ENCODE results near the gene MIGA2. TPM values are rescaled to one million over a fixed set of nuclear protein-coding genes. Genes with fewer than 3 reads are reported as not detected.
A peak's percentile ranks its signal among the peaks of the same experiment; 100 is the strongest.

Gene MIGA2
- total and polyA plus RNA-seq, 2 of the 8 experiments (the other 6 are each of a cell fraction or from before 2014, with no cell fraction given), result 24.6 to 39.0 TPM

- WGBS, 2 experiments (ENCODE audit: extremely low coverage in 1 of 2, insufficient coverage in 1 of 2, insufficient read length in 1 of 2, insufficient replicate concordance in 2 of 2, low coverage in 1 of 2, low lambda C conversion rate in 2 of 2, missing lambda C conversion rate in 1 of 2), result 93% methylated on average over 13 of the region's 14 CpGs; no CpG with 5 or more reads in 1 of the 2 experiments
- DNase-seq (ENCODE audit: low read depth in 1 of 2, low spot score in 2 of 2), result no peak
- CTCF ChIA-PET (ENCODE audit: partially characterized antibody), result interaction anchor here (0.6 to 7.8 kb wide), 15 partner anchors 11 to 163 kb away, joined by 3 to 89 read pairs (median 7); partner anchors contain the start of gene SH3GLB2
- Histone ChIP-seq H3K4me2 (ENCODE audit: insufficient read depth in 1 of 2, low read depth in 2 of 2, low read length in 2 of 2) (no peak overlapping the region), H2BK5ac (ENCODE audit: low read depth, low read length) (no peak overlapping the region), H2BK12ac (ENCODE audit: low read depth, low read length) (no peak overlapping the region), H3K14ac (ENCODE audit: insufficient read length) (no peak overlapping the region), H2BK120ac (replicated peaks; ENCODE audit: low read depth, low read length) (no peak overlapping the region), H3K23ac (ENCODE audit: insufficient read length) (no peak overlapping the region), H3K4me1 (replicated peaks in 1 of 4; ENCODE audit: control insufficient read depth in 3 of 4, insufficient read depth in 4 of 4, low read length in 3 of 4) (no peaks in the 10 kb centered on the region), H4K5ac (ENCODE audit: insufficient read length, low read depth, low read length) (no peak overlapping the region), H4K8ac (ENCODE audit: extremely low read depth, insufficient read depth, low read length) (no peak overlapping the region), H3K9me3 (ENCODE audit: insufficient read depth in 2 of 2, low read depth in 1 of 2, low read length in 1 of 2) (no peaks in the 10 kb centered on the region), H3K79me2 (ENCODE audit: control insufficient read depth in 1 of 2, insufficient read depth in 2 of 2, low read length in 2 of 2) (no peaks in the 10 kb centered on the region), H3K27me3 (replicated peaks in 1 of 4; ENCODE audit: control insufficient read depth in 3 of 4, extremely low read depth in 1 of 4, insufficient read depth in 3 of 4, low read length in 3 of 4) (no peaks in the 10 kb centered on the region), H2BK15ac (ENCODE audit: low read length) (no peak overlapping the region), H3K23me2 (ENCODE audit: low read depth, low read length) (0 out of 2 replicates have a peak, but pooled peaks cover 1% of the 10 kb centered on the region), H3K9ac (replicated peaks in 1 of 4; ENCODE audit: extremely low read depth in 1 of 4, low read depth in 3 of 4, low read length in 3 of 4) (no peak overlapping the region), H4K20me1 (replicated peaks in 1 of 2; ENCODE audit: control insufficient read depth in 1 of 2, insufficient read depth in 2 of 2, low read length in 2 of 2) (peaks cover 10 to 19% of the 10 kb centered on the region in 2 experiments), H3K27ac (ENCODE audit: low read depth, low read length) (no peak overlapping the region), H2AK5ac (ENCODE audit: low read depth, low read length) (no peak overlapping the region), H3K56ac (replicated peaks; ENCODE audit: insufficient read length, low read depth, low read length) (no peak overlapping the region), H2BK20ac (ENCODE audit: low read length) (no peak overlapping the region), H3K18ac (ENCODE audit: extremely low read depth, low read length) (no peak overlapping the region), H3K79me1 (ENCODE audit: low read depth, low read length) (peaks cover 2% of the 10 kb centered on the region), H2AFZ (ENCODE audit: low read length) (no peak overlapping the region), H3K4me3 (ENCODE audit: extremely low read depth in 1 of 4, insufficient read depth in 2 of 4, low read depth in 3 of 4, low read length in 4 of 4) (no peak overlapping the region), H3K4ac (replicated peaks; ENCODE audit: insufficient read length, low read depth, low read length) (no peak overlapping the region), H3K36me3 (ENCODE audit: control insufficient read depth in 2 of 4, insufficient read depth in 4 of 4, low read length in 3 of 4) (peaks cover 24 to 54% (median 39%) of the 10 kb centered on the region in 4 experiments), H4K91ac (replicated peaks; ENCODE audit: insufficient read length, low read length) (no peak overlapping the region)
- POLR2A ChIA-PET (ENCODE audit: partially characterized antibody), result interaction anchor here (0.6 to 3.0 kb wide), 8 partner anchors 8 to 187 kb away, joined by 3 to 11 read pairs (median 4); partner anchors contain the start of gene SH3GLB2
- TF ChIP-seq SP4 (IDR thresholded peaks at IDR 0.05; ENCODE audit: low read length) (no peak), POLR2AphosphoS5 (IDR thresholded peaks at IDR 0.05; ENCODE audit: low read depth, low read length) (peak; percentile 15), RAD21 (IDR thresholded peaks at IDR 0.05 in 1 of 2, conservative IDR thresholded peaks at IDR 0.05 in 1 of 2; ENCODE audit: low read depth in 2 of 2, low read length in 2 of 2) (no peak)
- no peak for FAIRE-seq
Measured at GRCh38 chr9:129007035-129007765, 29.2 kb upstream of the MIGA2 start.

Measured in H1 (cell line).